HepG2 (cell line): ENCODE results near the gene NRP1. TPM values are rescaled to one million over a fixed set of nuclear protein-coding genes. Genes with fewer than 3 reads are reported as not detected.
A peak's percentile ranks its signal among the peaks of the same experiment; 100 is the strongest.

Experiments used
- ATAC-seq: fragments of 200-7000 bp; cut with Tn5 transposase; 3 replicates; pipeline ENCODE4 v1.9.1; 2020; ENCODE audit warnings: mild to moderate bottlenecking, moderate library complexity
- BruUV-seq: library from RNA; stranded (reverse); fragments of 400-500 nt; replicated peaks from 2 replicates; lab custom pipeline; 2021; lab: Mats Ljungman, UMichigan
- CTCF ChIA-PET: fragments of 300-600 bp; formaldehyde crosslinking; extraction: SDS; loops from one replicate; lab custom pipeline; 2021; ENCODE audit warnings: low total read pairs, inconsistent platforms, low intra/inter-chr PET ratio; lab: Yijun Ruan, JAX
- POLR2A ChIA-PET: fragments of 350-600 bp; sonication (Branson Sonifier 250); formaldehyde crosslinking; loops from one replicate; lab custom pipeline; 2020; ENCODE audit warnings: antibody characterized with exemption, inconsistent platforms; lab: Yijun Ruan, JAX
- DNase-seq: peaks from one replicate; pipeline ENCODE4 v3.0.0-alpha.2; 2015; ENCODE audit warnings: low spot score
- FAIRE-seq: peaks from 3 replicates; lab custom pipeline; 2011; peaks lifted over from hg19 to GRCh38; lab: Jason Lieb, UNC
- H2AFZ ChIP-seq: one replicate; pipeline ENCODE4 v1.6.1; 2011; ENCODE audit warnings: low read length, inconsistent platforms
- H3K27ac ChIP-seq: fragments of 300-600 bp; 3 replicates; pipeline ENCODE4 v1.8.0; 2011; ENCODE audit warnings: mixed run types, mild to moderate bottlenecking, mixed read lengths, low read length, inconsistent platforms; ENCODE audit not compliant: insufficient read depth; ENCODE audit errors: extremely low read length
- H3K27me3 ChIP-seq, 2 experiments: fragments of 200-600 bp in 1 of 2; 2 replicates in 1 of 2; 3 replicates in 1 of 2; pipeline versions ENCODE4 v1.6.0 to v1.8.0; 2011; ENCODE audit warnings: low read length in 2 of 2, mild to moderate bottlenecking in 2 of 2, moderate library complexity in 2 of 2, inconsistent platforms in 1 of 2; ENCODE audit not compliant: insufficient read depth in 2 of 2, control insufficient read depth in 1 of 2
- H3K36me3 ChIP-seq, 2 experiments: fragments of 200-600 bp in 1 of 2; replicated peaks in 1 of 2; 2 replicates in 1 of 2; 3 replicates in 1 of 2; pipeline versions ENCODE4 v1.5.1 to v1.8.0; 2011; ENCODE audit warnings: low read length in 2 of 2, inconsistent platforms in 1 of 2; ENCODE audit not compliant: insufficient read depth in 2 of 2, control insufficient read depth in 1 of 2
- H3K4me1 ChIP-seq: 2 replicates; pipeline ENCODE4 v1.5.1; 2012; ENCODE audit warnings: low read length, inconsistent platforms; ENCODE audit not compliant: insufficient read depth
- H3K4me2 ChIP-seq: 2 replicates; pipeline ENCODE4 v1.6.0; 2011; ENCODE audit warnings: low read depth, low read length, inconsistent platforms
- H3K4me3 ChIP-seq, 3 experiments: fragments of 200-600 bp in 1 of 3; sonication (generic), shearing (Covaris generic) in 1 of 3; replicated peaks in 1 of 3; 2 replicates each; pipeline ENCODE4 v1.5.1; 2011 to 2016; ENCODE audit warnings: low read length in 3 of 3, inconsistent platforms in 2 of 3, low read depth in 2 of 3, mild to moderate bottlenecking in 2 of 3, control low read depth in 1 of 3, mixed read lengths in 1 of 3; ENCODE audit not compliant: insufficient read depth in 1 of 3
- H3K79me2 ChIP-seq: one replicate; pipeline ENCODE4 v1.6.1; 2011; ENCODE audit warnings: low read length, inconsistent platforms; ENCODE audit not compliant: insufficient read depth
- H3K9ac ChIP-seq: 2 replicates; pipeline ENCODE4 v1.6.0; 2011; ENCODE audit warnings: mild to moderate bottlenecking, low read depth, low read length, inconsistent platforms; ENCODE audit not compliant: insufficient read depth
- H3K9me3 ChIP-seq: 2 replicates; pipeline ENCODE4 v1.5.1; 2012; ENCODE audit warnings: mild to moderate bottlenecking, low read length
- H4K20me1 ChIP-seq: 2 replicates; pipeline ENCODE4 v1.6.0; 2011; ENCODE audit warnings: inconsistent platforms, mild to moderate bottlenecking, low read length, moderate library complexity; ENCODE audit not compliant: insufficient read depth
- ARNT2 ChIP-seq: sonication (generic); formaldehyde crosslinking; IDR thresholded peaks from 2 replicates; pipeline ENCODE4 v1.8.0; 2022; ENCODE audit warnings: mild to moderate bottlenecking, low read depth, missing genetic modification reagents, moderate library complexity
- CBFB ChIP-seq: sonication (generic); formaldehyde crosslinking; IDR thresholded peaks from 2 replicates; pipeline ENCODE4 v1.4.0; 2020; ENCODE audit warnings: missing genetic modification reagents
- GFI1 ChIP-seq: sonication (generic); formaldehyde crosslinking; IDR thresholded peaks from 2 replicates; pipeline ENCODE4 v1.5.0; 2020; ENCODE audit warnings: missing genetic modification reagents, mild to moderate bottlenecking, borderline replicate concordance
- GTF3A ChIP-seq: sonication (generic); formaldehyde crosslinking; conservative IDR thresholded peaks from 2 replicates; pipeline ENCODE4 v1.4.0; 2020; ENCODE audit warnings: mild to moderate bottlenecking, missing genetic modification reagents
- HDAC2 ChIP-seq: sonication (generic); formaldehyde crosslinking; IDR thresholded peaks from 2 replicates; pipeline ENCODE4 v1.4.0; 2020; ENCODE audit warnings: missing genetic modification reagents
- HMGA1 ChIP-seq: sonication (generic); formaldehyde crosslinking; conservative IDR thresholded peaks from 2 replicates; pipeline ENCODE4 v1.4.0; 2020; ENCODE audit warnings: missing genetic modification reagents
- KAT8 ChIP-seq: IDR thresholded peaks from 2 replicates; pipeline ENCODE4 v1.6.1; 2016; ENCODE audit warnings: missing genetic modification reagents, missing compliant biosample characterization
- KDM2A ChIP-seq: sonication (generic); formaldehyde crosslinking; IDR thresholded peaks from 2 replicates; pipeline ENCODE4 v1.4.0; 2020; ENCODE audit warnings: low read depth, missing genetic modification reagents, borderline replicate concordance
- MED1 ChIP-seq: sonication (generic); formaldehyde crosslinking; IDR thresholded peaks from 2 replicates; pipeline ENCODE4 v1.4.0; 2020; ENCODE audit warnings: missing genetic modification reagents
- MXI1 ChIP-seq: IDR thresholded peaks from 3 replicates; pipeline ENCODE4 v1.6.1; 2012; ENCODE audit warnings: low read depth, low read length, inconsistent platforms, borderline replicate concordance
- SAP130 ChIP-seq: IDR thresholded peaks from 2 replicates; pipeline ENCODE4 v1.6.1; 2016; ENCODE audit warnings: low read depth
- SP2 ChIP-seq: sonication (generic); formaldehyde crosslinking; IDR thresholded peaks from 2 replicates; pipeline ENCODE4 v1.5.1; 2020; ENCODE audit warnings: mild to moderate bottlenecking, missing genetic modification reagents
- SP5 ChIP-seq: IDR thresholded peaks from 2 replicates; pipeline ENCODE4 v1.6.1; 2016; ENCODE audit warnings: low read depth, borderline replicate concordance
- TMF1 ChIP-seq: sonication (generic); formaldehyde crosslinking; IDR thresholded peaks from 2 replicates; pipeline ENCODE4 v1.8.1; 2022; ENCODE audit warnings: low read depth, missing genetic modification reagents
- ZEB1 ChIP-seq: IDR thresholded peaks from 2 replicates; pipeline ENCODE4 v1.6.1; 2012; ENCODE audit warnings: mild to moderate bottlenecking, low read depth, inconsistent platforms; ENCODE audit not compliant: insufficient replicate concordance
- ZFX ChIP-seq: sonication (generic); formaldehyde crosslinking; IDR thresholded peaks from 2 replicates; pipeline ENCODE4 v1.4.0; 2020; ENCODE audit warnings: mild to moderate bottlenecking, low read depth, missing genetic modification reagents, moderate library complexity
- ZNF276 ChIP-seq: sonication (generic); formaldehyde crosslinking; IDR thresholded peaks from 2 replicates; pipeline ENCODE4 v1.4.0; 2020; ENCODE audit warnings: mild to moderate bottlenecking, low read depth, missing genetic modification reagents
- ZNF3 ChIP-seq: IDR thresholded peaks from 2 replicates; pipeline ENCODE4 v1.7.0; 2017; ENCODE audit warnings: inconsistent platforms
- ZSCAN12 ChIP-seq: sonication (generic); formaldehyde crosslinking; IDR thresholded peaks from 2 replicates; pipeline ENCODE4 v1.9.0; 2021; ENCODE audit warnings: mild to moderate bottlenecking, missing genetic modification reagents
- ZZZ3 ChIP-seq: sonication (generic); formaldehyde crosslinking; IDR thresholded peaks from 2 replicates; pipeline ENCODE4 v1.4.0; 2020; ENCODE audit warnings: missing genetic modification reagents, mild to moderate bottlenecking, borderline replicate concordance
- WGBS: methylation state at CpG from one replicate; pipeline ENCODE4 v1.1.6; 2017; ENCODE audit warnings: low lambda C conversion rate; 5-methylcytosine and 5-hydroxymethylcytosine counted together
- in situ Hi-C: cut with HindIII; loops from 2 replicates; pipeline ENCODE4 v1.10.0; 2017; ENCODE audit warnings: low pct_unique_long_range_greater_than_20kb; ENCODE audit not compliant: extremely low pct_ligation_motif_present
- intact Hi-C: fragments of 100-400 bp; cut with micrococcal nuclease; formaldehyde crosslinking; loops from one replicate; pipeline ENCODE4 v1.10.0; 2022; ENCODE audit not compliant: unreplicated experiment
- polyA plus RNA-seq, 8 experiments: library from polyadenylated mRNA; depleted of rRNA in 3 of 8; stranded (reverse) in 7 of 8; unstranded in 1 of 8; fragments of >200 nt; fragmentation: Illumina TruSeq in 4 of 8; extraction: Trizol in 4 of 8; gene quantifications; 2 replicates each; pipeline versions ENCODE4 v1.2.1 to v1.2.3, GENCODE V29; 2011 to 2016; ENCODE audit warnings: low read depth in 4 of 8, missing spikeins in 1 of 8, mixed read lengths in 1 of 8; ENCODE audit not compliant: insufficient read depth in 1 of 8
- total RNA-seq, 5 experiments: library from RNA; depleted of rRNA; stranded (reverse); fragments of >200 nt; fragmentation: Illumina TruSeq; extraction: Trizol; gene quantifications; 2 replicates each; pipeline ENCODE4 v1.2.3, GENCODE V29; 2016; ENCODE audit warnings: low read depth in 1 of 5

The NRP1 gene
- total and polyA plus RNA-seq, 2 of the 13 experiments (the other 11 are each of a cell fraction or from before 2014, with no cell fraction given) = 5.3 to 5.8 TPM

DNA sequence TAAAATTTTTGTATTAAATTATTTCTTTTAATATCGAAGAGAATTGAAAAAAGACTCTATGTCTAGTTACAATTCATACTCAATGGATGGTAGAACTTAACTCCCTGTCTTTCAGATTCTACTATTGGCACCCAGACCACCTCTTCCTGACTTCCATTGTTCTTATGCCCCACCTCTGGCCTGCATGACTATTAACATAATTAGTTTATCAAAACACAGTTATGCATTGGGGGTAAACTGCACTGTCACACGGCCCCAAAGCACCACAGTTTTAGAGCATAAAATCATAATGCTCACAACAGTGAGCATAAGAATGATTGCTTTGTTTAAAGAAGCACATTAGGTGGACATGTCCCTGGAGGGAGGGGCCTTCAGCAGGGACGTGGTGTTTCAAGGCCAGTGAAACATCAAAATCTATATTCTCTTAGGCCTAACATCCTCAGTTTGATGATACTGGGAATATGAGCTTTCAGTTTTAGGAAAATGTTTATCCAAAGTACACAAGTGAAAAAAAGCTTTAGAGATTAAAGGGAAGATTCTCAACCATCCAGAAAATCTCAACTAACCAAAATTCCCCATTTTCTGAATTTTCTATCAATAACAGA, 79.8 kb downstream of the NRP1 start:
- DNase-seq (peak; percentile 56), ATAC-seq (peak; percentile 66), FAIRE-seq (no peak)
- no peak overlapping the region for H3K9ac ChIP-seq
- H3K4me2 ChIP-seq = peak overlapping the region; percentile 32; the same call in 1 of the 2 replicates
- H2AFZ ChIP-seq = no peak overlapping the region
- H3K36me3 ChIP-seq = no peaks in the 10 kb centered on the region; a peak in 1 of 5 replicates
- intact Hi-C loops (no loop called here), in situ Hi-C loops (no loop called here)
- BruUV-seq = no TSS peak
- H3K4me1 ChIP-seq = peaks cover 74% of the 10 kb centered on the region
- no peak overlapping the region for H3K27ac ChIP-seq
- no peaks in the 10 kb centered on the region for H3K27me3 ChIP-seq
- CTCF ChIA-PET = no interaction called here
- H3K4me3 ChIP-seq = no peak overlapping the region
- H4K20me1 ChIP-seq = no peaks in the 10 kb centered on the region
- no peaks in the 10 kb centered on the region for H3K79me2 ChIP-seq
- no peaks in the 10 kb centered on the region for H3K9me3 ChIP-seq
- POLR2A ChIA-PET = no interaction called here
- WGBS = 36% methylated on average over 3 of the region's 3 CpGs
- TF ChIP-seq TMF1 (CRISPR knock-in tag) = no peak
- no peak for TF ChIP-seq ZNF3 (CRISPR knock-in tag)
- TF ChIP-seq KDM2A = no peak
- peak; percentile 51 for TF ChIP-seq SAP130 (CRISPR knock-in tag)
- no peak for TF ChIP-seq GFI1
- peak; percentile 77 for TF ChIP-seq SP5 (CRISPR knock-in tag)
- peak; percentile 36; the same call in 1 of the 2 replicates for TF ChIP-seq MED1 (CRISPR knock-in tag)
- no peak for TF ChIP-seq MXI1
- TF ChIP-seq GTF3A (CRISPR knock-in tag) = no peak
- no peak for TF ChIP-seq ZEB1
- TF ChIP-seq ZSCAN12 (CRISPR knock-in tag) = no peak
- no peak for TF ChIP-seq HMGA1
- no peak for TF ChIP-seq ZZZ3 (CRISPR knock-in tag)
- peak; percentile 28; the same call in 1 of the 2 replicates for TF ChIP-seq KAT8 (CRISPR knock-in tag)
- no peak for TF ChIP-seq ZNF276 (CRISPR knock-in tag)
- TF ChIP-seq SP2 (CRISPR knock-in tag) = no peak
- TF ChIP-seq HDAC2 = peak; percentile 32; the same call in 1 of the 2 replicates
- TF ChIP-seq ZFX (CRISPR knock-in tag) = peak; percentile 37; the same call in 1 of the 2 replicates
- TF ChIP-seq CBFB (CRISPR knock-in tag) = no peak
- no peak for TF ChIP-seq ARNT2
